22Rv1 (cell line): ENCODE results near the gene TLX1.

Experiments
- H3K27ac ChIP-seq: fragments of 450-650 bp; 2 replicates; pipeline ENCODE4 v1.5.1; 2017
- ZFX ChIP-seq: fragments of 450-650 bp; IDR thresholded peaks from 2 replicates; pipeline ENCODE4 v1.6.1; 2017; ENCODE audit warnings: antibody characterized with exemption, borderline replicate concordance
- TF ChIP-seq, protein P1 (sequence below): fragments of 450-650 bp; IDR thresholded peaks from 2 replicates; pipeline ENCODE4 v1.5.1; 2017; ENCODE audit warnings: mild to moderate bottlenecking

The TLX1 gene

DNA sequence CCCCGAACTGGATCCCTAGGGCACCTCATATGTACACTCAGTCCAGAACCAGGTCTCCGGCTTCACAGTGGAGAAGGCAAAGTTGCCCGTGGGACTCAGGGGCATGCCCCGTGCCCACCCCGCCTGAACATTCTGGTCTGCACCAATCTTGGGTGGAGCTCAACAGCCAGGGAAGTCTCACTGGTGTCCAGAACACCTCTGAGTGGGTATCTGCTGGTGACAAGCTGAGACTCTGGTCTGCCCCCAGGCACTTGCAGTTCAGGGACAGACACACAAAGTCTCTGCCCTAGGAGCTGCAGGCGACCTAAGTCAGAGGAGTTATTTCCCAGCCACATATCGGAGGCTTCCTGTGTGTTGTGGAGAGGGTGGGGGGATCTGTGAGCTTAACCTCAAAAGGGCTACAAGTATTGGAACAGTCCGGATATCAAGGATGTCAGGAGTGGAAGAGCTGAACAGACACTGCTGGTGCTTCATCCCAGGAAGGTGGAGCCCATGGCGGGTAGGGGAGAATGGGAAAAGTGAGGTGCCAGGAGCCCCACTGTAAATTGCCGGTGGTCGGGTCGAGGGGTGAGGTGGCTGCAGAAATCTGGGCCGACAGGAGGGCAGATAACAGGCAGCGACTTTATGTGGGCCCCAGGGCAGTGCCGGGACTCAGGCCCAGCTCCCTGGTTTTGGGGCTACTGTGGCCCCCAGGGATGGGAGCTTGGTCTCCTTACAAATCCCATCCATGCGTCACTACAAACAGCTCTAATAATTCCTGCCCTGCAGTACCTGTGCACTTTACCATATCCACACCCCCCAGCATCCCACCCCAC is 8.6 kb upstream of the TLX1 start:
- TF ChIP-seq ZFX = no peak
- TF ChIP-seq, protein P1, sequence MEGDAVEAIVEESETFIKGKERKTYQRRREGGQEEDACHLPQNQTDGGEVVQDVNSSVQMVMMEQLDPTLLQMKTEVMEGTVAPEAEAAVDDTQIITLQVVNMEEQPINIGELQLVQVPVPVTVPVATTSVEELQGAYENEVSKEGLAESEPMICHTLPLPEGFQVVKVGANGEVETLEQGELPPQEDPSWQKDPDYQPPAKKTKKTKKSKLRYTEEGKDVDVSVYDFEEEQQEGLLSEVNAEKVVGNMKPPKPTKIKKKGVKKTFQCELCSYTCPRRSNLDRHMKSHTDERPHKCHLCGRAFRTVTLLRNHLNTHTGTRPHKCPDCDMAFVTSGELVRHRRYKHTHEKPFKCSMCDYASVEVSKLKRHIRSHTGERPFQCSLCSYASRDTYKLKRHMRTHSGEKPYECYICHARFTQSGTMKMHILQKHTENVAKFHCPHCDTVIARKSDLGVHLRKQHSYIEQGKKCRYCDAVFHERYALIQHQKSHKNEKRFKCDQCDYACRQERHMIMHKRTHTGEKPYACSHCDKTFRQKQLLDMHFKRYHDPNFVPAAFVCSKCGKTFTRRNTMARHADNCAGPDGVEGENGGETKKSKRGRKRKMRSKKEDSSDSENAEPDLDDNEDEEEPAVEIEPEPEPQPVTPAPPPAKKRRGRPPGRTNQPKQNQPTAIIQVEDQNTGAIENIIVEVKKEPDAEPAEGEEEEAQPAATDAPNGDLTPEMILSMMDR = no peak
- no peak overlapping the region for H3K27ac ChIP-seq

GRCh38 chr10:101123085-101123814 is 7.8 kb upstream of the TLX1 start:
- TF ChIP-seq ZFX = no peak
- TF ChIP-seq, protein P1 = no peak
- no peak overlapping the region for H3K27ac ChIP-seq

GRCh38 chr10:101123815-101124617 is 7.1 kb upstream of the TLX1 start:
- TF ChIP-seq, protein P1 = no peak
- TF ChIP-seq ZFX = no peak
- no peak overlapping the region for H3K27ac ChIP-seq

DNA sequence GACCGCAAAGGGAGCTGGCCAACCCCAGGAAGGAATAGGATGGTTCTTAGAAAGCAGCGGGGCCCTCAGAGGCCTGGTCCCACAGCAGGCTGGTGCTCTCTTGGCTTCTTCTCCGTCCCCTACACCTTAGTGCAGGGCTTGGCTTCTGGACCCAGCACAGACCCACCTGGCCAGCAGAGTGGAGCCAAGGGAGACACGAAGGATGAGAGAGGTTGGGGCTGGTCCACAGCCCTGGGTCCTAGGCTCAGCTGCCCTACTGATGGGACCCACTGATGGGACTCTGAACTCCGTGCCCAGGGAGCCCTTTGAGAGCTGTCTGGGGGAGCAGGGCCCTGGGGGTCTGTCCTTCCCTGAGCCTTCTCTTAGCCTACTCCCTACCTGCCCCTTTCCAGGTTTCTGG is 6.2 kb upstream of the TLX1 start:
- TF ChIP-seq, protein P1 = no peak
- TF ChIP-seq ZFX = no peak
- H3K27ac ChIP-seq = no peak overlapping the region

DNA sequence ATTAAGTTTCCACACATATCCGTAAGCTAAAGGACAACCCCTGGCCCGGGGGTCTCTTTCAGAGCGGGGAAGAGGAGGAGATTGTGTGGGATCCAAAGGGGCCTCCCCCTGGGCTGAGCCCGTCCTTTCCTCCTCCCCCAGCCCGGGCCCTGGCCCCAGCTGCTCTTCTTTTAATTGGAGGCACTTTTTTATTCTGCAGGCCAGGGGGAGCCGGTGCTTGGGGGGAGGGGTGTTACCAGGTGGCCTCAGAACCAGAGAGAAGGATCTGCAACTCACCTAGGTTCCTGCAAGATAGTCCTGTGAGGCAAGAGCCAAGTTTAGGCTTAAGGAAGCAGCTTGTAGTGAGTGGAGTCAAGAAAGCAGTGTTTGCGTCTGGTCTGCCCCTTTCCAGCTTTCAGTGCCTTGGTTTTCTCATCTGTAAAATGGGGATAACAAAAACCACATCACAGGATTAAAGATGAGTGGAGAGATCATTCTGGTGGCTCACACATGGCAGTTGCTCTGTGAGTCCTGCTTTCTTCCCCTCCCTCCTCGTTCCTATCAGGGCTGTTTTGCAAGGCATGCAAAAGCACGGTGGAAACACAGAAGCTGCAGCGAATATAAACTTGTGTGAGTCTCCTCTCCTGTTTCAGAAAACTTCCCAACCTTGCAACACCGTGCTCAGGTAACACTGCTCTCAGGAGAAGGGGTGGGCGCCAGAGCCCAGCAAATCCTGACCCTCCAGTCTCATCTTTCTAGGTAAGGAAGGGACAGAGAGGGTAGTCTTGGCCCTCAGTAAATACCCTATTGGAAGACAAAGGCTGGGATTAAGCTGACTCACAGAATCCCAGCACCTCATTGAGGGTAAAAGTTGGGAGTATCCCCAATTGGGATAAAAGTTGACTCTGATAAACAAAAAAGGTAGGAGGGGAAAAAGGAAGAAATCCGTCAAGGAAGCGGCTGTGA is 4.1 kb upstream of the TLX1 start:
- no peak overlapping the region for H3K27ac ChIP-seq
- TF ChIP-seq, protein P1 = no peak
- TF ChIP-seq ZFX = no peak

GRCh38 chr10:101130141-101130540 is 959 bp upstream of the TLX1 start:
- TF ChIP-seq, protein P1 = no peak
- TF ChIP-seq ZFX = no peak
- H3K27ac ChIP-seq = no peak overlapping the region
